Keratinocyte (primary cell): ENCODE data around the gene KRT31.

Experiments
- CTCF ChIP-seq, 3 experiments: IDR thresholded peaks in 1 of 3; conservative IDR thresholded peaks in 1 of 3; optimal IDR thresholded peaks in 1 of 3; 2 replicates in 2 of 3; 3 replicates in 1 of 3; pipeline versions ENCODE3 to v1.5.1; 2011; ENCODE audit warnings: low read length in 3 of 3, mild to moderate bottlenecking in 3 of 3, moderate library complexity in 2 of 3, control low read depth in 1 of 3, inconsistent platforms in 1 of 3; ENCODE audit not compliant: insufficient read depth in 2 of 3; ENCODE audit errors: extremely low read depth in 1 of 3
- EZH2 ChIP-seq: IDR thresholded peaks from one replicate; pipeline ENCODE4 v1.6.1; 2012; ENCODE audit warnings: inconsistent platforms, mild to moderate bottlenecking, low read length, moderate library complexity

GRCh38 chr17:41386227-41386626, 11.2 kb downstream of the KRT31 start:
- TF ChIP-seq CTCF (optimal IDR thresholded peaks at IDR 0.05 in 1 of 3, IDR thresholded peaks at IDR 0.05 in 1 of 3, conservative IDR thresholded peaks at IDR 0.05 in 1 of 3; ENCODE audit: extremely low read depth in 1 of 3, insufficient read depth in 2 of 3, low read length in 3 of 3), result no peak
- no peak for TF ChIP-seq EZH2
